ENCODE results near the gene NUDT3. TPM values are rescaled to one million over a fixed set of nuclear protein-coding genes. Genes with fewer than 3 reads are reported as not detected.

The NUDT3 gene
- total and polyA plus RNA-seq, 2 experiments from 2014 or later = 18.6 to 26.1 TPM

GRCh38 chr6:34318499-34319470 is 73.7 kb downstream of the NUDT3 start:
- Histone ChIP-seq H3K4me3 (no peak overlapping the region), H3K4me1 (ENCODE audit: low read depth) (no peaks in the 10 kb centered on the region), H3K36me3 (no peaks in the 10 kb centered on the region), H3K9me3 (ENCODE audit: low read depth) (no peaks in the 10 kb centered on the region), H3K27me3 (no peaks in the 10 kb centered on the region), H3K27ac (peak overlapping the region; percentile 7)
- TF ChIP-seq CTCF (IDR thresholded peaks at IDR 0.05; ENCODE audit: low read depth, low read length) = no peak
- peak in 1 of 2 donors; percentile 31 for DNase-seq (ENCODE audit: low read depth in 1 of 2, low spot score in 1 of 2)

- H3K9me3 ChIP-seq (ENCODE audit: low read depth) = no peaks in the 10 kb centered on the region
- no peak for TF ChIP-seq CTCF (IDR thresholded peaks at IDR 0.05; ENCODE audit: low read depth, low read length)
Measured at GRCh38 chr6:34317882-34318498, 74.5 kb downstream of the NUDT3 start.

GRCh38 chr6:34317172-34317477 is 75.3 kb downstream of the NUDT3 start:
- no peaks in the 10 kb centered on the region for H3K4me1 ChIP-seq (ENCODE audit: low read depth)
- no peak for TF ChIP-seq CTCF (IDR thresholded peaks at IDR 0.05; ENCODE audit: low read depth, low read length)
- no peak overlapping the region for H3K27ac ChIP-seq
- no peaks in the 10 kb centered on the region for H3K36me3 ChIP-seq
- no peaks in the 10 kb centered on the region for H3K9me3 ChIP-seq (ENCODE audit: low read depth)
- H3K27me3 ChIP-seq = no peaks in the 10 kb centered on the region
- H3K4me3 ChIP-seq = no peak overlapping the region
- DNase-seq (ENCODE audit: low read depth in 1 of 2, low spot score in 1 of 2) = no peak

More at GRCh38 chr6:34317882-34318498, 74.5 kb downstream of the NUDT3 start:
- no peaks in the 10 kb centered on the region for H3K4me1 ChIP-seq (ENCODE audit: low read depth)
- H3K27me3 ChIP-seq = no peaks in the 10 kb centered on the region
- no peaks in the 10 kb centered on the region for H3K36me3 ChIP-seq
- no peak overlapping the region for H3K4me3 ChIP-seq
- DNase-seq (ENCODE audit: low read depth in 1 of 2, low spot score in 1 of 2) = peak in 1 of 2 donors; percentile 70
- no peak overlapping the region for H3K27ac ChIP-seq

GRCh38 chr6:34316431-34317171 is 75.9 kb downstream of the NUDT3 start:
- H3K27ac ChIP-seq = no peak overlapping the region
- no peaks in the 10 kb centered on the region for H3K27me3 ChIP-seq
- no peak for DNase-seq (ENCODE audit: low read depth in 1 of 2, low spot score in 1 of 2)
- H3K9me3 ChIP-seq (ENCODE audit: low read depth) = no peaks in the 10 kb centered on the region
- no peaks in the 10 kb centered on the region for H3K4me1 ChIP-seq (ENCODE audit: low read depth)
- no peaks in the 10 kb centered on the region for H3K36me3 ChIP-seq
- H3K4me3 ChIP-seq = no peak overlapping the region
- TF ChIP-seq CTCF (IDR thresholded peaks at IDR 0.05; ENCODE audit: low read depth, low read length) = no peak

GRCh38 chr6:34315780-34316179 is 76.7 kb downstream of the NUDT3 start:
- Histone ChIP-seq H3K27me3 (no peaks in the 10 kb centered on the region), H3K36me3 (no peaks in the 10 kb centered on the region), H3K9me3 (ENCODE audit: low read depth) (no peaks in the 10 kb centered on the region), H3K4me3 (no peak overlapping the region), H3K4me1 (ENCODE audit: low read depth) (no peaks in the 10 kb centered on the region), H3K27ac (no peak overlapping the region)
- no peak for DNase-seq (ENCODE audit: low read depth in 1 of 2, low spot score in 1 of 2)
- no peak for TF ChIP-seq CTCF (IDR thresholded peaks at IDR 0.05; ENCODE audit: low read depth, low read length)
